HEK293T (cell line): Measurements from ENCODE around the gene OTX1.
A peak's percentile ranks its signal among the peaks of the same experiment; 100 is the strongest.

Experiments
- CTCF ChIA-PET: fragments of 350-600 bp; formaldehyde crosslinking; extraction: SDS; loops from one replicate; lab custom pipeline; 2021; ENCODE audit warnings: antibody characterized with exemption, inconsistent platforms; lab: Yijun Ruan, JAX
- POLR2A ChIA-PET: fragments of 350-600 bp; formaldehyde crosslinking; extraction: SDS; loops from one replicate; lab custom pipeline; 2020; ENCODE audit warnings: antibody characterized with exemption, inconsistent platforms; lab: Yijun Ruan, JAX
- DNase-seq: peaks from one replicate; pipeline ENCODE4 v3.0.0; 2012; ENCODE audit warnings: mixed read lengths; ENCODE audit errors: extremely low spot score
- ARNT ChIP-seq: fragments of 450-650 bp; IDR thresholded peaks from 2 replicates; pipeline ENCODE4 v1.6.1; 2017; ENCODE audit warnings: mild to moderate bottlenecking
- BHLHE40 ChIP-seq: fragments of 450-650 bp; IDR thresholded peaks from 2 replicates; pipeline ENCODE4 v1.6.1; 2016; ENCODE audit warnings: mild to moderate bottlenecking, moderate library complexity, borderline replicate concordance
- CTBP1 ChIP-seq: fragments of 450-650 bp; IDR thresholded peaks from 2 replicates; pipeline ENCODE4 v1.6.1; 2016; ENCODE audit warnings: borderline replicate concordance
- ELF4 ChIP-seq: fragments of 450-650 bp; IDR thresholded peaks from 2 replicates; pipeline ENCODE4 v1.6.1; 2017; ENCODE audit warnings: antibody characterized with exemption
- FOXA1 ChIP-seq: fragments of 450-650 bp; IDR thresholded peaks from 2 replicates; pipeline ENCODE4 v1.6.1; 2016; ENCODE audit warnings: mild to moderate bottlenecking
- FOXK2 ChIP-seq: fragments of 450-650 bp; IDR thresholded peaks from 2 replicates; pipeline ENCODE4 v1.6.1; 2016; ENCODE audit warnings: mild to moderate bottlenecking
- FOXM1 ChIP-seq: fragments of 450-650 bp; IDR thresholded peaks from 2 replicates; pipeline ENCODE4 v1.6.1; 2017; ENCODE audit warnings: mild to moderate bottlenecking, borderline replicate concordance
- HDGF ChIP-seq: fragments of 450-650 bp; IDR thresholded peaks from 2 replicates; pipeline ENCODE4 v1.6.1; 2017; ENCODE audit warnings: antibody characterized with exemption, borderline replicate concordance
- L3MBTL2 ChIP-seq: fragments of 450-650 bp; conservative IDR thresholded peaks from 2 replicates; pipeline ENCODE4 v1.6.1; 2016; ENCODE audit warnings: mild to moderate bottlenecking
- LEF1 ChIP-seq: fragments of 450-650 bp; IDR thresholded peaks from 2 replicates; pipeline ENCODE4 v1.6.1; 2017; ENCODE audit warnings: mild to moderate bottlenecking, borderline replicate concordance
- NFRKB ChIP-seq: fragments of 450-650 bp; IDR thresholded peaks from 2 replicates; pipeline ENCODE4 v1.6.1; 2016; ENCODE audit warnings: mild to moderate bottlenecking, moderate library complexity
- PKNOX1 ChIP-seq: fragments of 450-650 bp; IDR thresholded peaks from 2 replicates; pipeline ENCODE4 v1.6.1; 2016
- SP1 ChIP-seq: fragments of 450-650 bp; IDR thresholded peaks from 2 replicates; pipeline ENCODE4 v1.6.1; 2017
- SUZ12 ChIP-seq: fragments of 450-650 bp; IDR thresholded peaks from 2 replicates; pipeline ENCODE4 v1.6.1; 2016; ENCODE audit warnings: mild to moderate bottlenecking
- TARDBP ChIP-seq: fragments of 450-650 bp; IDR thresholded peaks from 2 replicates; pipeline ENCODE4 v1.6.1; 2016
- ZNF384 ChIP-seq: fragments of 450-650 bp; IDR thresholded peaks from 2 replicates; pipeline ENCODE4 v1.6.1; 2016

The OTX1 gene

GRCh38 chr2:63047321-63048279 lies 3.0 kb upstream of the OTX1 start:
- DNase-seq: no peak
- TF ChIP-seq SP1: no peak
- no peak for TF ChIP-seq ARNT
- no peak for TF ChIP-seq ELF4
- TF ChIP-seq ZNF384: no peak
- TF ChIP-seq TARDBP: no peak
- no peak for TF ChIP-seq FOXM1
- no peak for TF ChIP-seq L3MBTL2
- TF ChIP-seq PKNOX1: no peak
- no peak for TF ChIP-seq HDGF
- TF ChIP-seq FOXA1: no peak
- TF ChIP-seq FOXK2: no peak
- TF ChIP-seq NFRKB: no peak
- no peak for TF ChIP-seq SUZ12
- TF ChIP-seq LEF1: no peak
- no peak for TF ChIP-seq CTBP1
- POLR2A ChIA-PET: no interaction called here
- CTCF ChIA-PET: interaction anchor here (0.7 kb wide), 1 partner anchor 53 kb away, joined by 4 read pairs; no protein-coding TSS in a partner anchor

GRCh38 chr2:63048367-63049171 lies 2.1 kb upstream of the OTX1 start:
- no peak for DNase-seq
- ChIA-PET CTCF (no interaction called here), POLR2A (no interaction called here)
- TF ChIP-seq SUZ12 (no peak), NFRKB (no peak), PKNOX1 (no peak), FOXK2 (no peak), CTBP1 (no peak), FOXM1 (no peak), LEF1 (no peak), BHLHE40 (no peak), ELF4 (no peak), ZNF384 (no peak), SP1 (no peak), L3MBTL2 (no peak)

GRCh38 chr2:63049211-63049969 lies 1.2 kb upstream of the OTX1 start:
- no peak for TF ChIP-seq FOXA1
- peak; percentile 79 for TF ChIP-seq L3MBTL2
- POLR2A ChIA-PET: no interaction called here
- CTCF ChIA-PET: interaction anchor here (0.6 kb wide), 1 partner anchor 25 kb away, joined by 4 read pairs; no protein-coding TSS in a partner anchor
- peak; percentile 24 for DNase-seq

GRCh38 chr2:63049970-63050333 lies 678 bp upstream of the OTX1 start:
- CTCF ChIA-PET: no interaction called here

GRCh38 chr2:63051042-63051794 lies 588 bp downstream of the OTX1 start:
- POLR2A ChIA-PET: interaction anchor here (0.6 to 1.0 kb wide), 2 partner anchors 10 to 1081 kb away, joined by 3 read pairs; no protein-coding TSS in a partner anchor
- no peak for TF ChIP-seq ZNF384
- peak; percentile 85; the same call in 1 of the 2 replicates for TF ChIP-seq L3MBTL2
- DNase-seq: peak; percentile 25
- CTCF ChIA-PET: no interaction called here

More at GRCh38 chr2:63049970-63050333, 678 bp upstream of the OTX1 start:
- DNase-seq: no peak
- POLR2A ChIA-PET: interaction anchor here (1.0 kb wide), 1 partner anchor 9 kb away, joined by 3 read pairs; no protein-coding TSS in a partner anchor
- TF ChIP-seq ARNT (no peak), FOXM1 (no peak), CTBP1 (no peak), SUZ12 (no peak), L3MBTL2 (peak; percentile 56), ELF4 (no peak), SP1 (no peak)
